GM12865 (cell line): ENCODE results near the gene SPATA2.
A peak's percentile ranks its signal among the peaks of the same experiment; 100 is the strongest.

Experiments
- DNase-seq: peaks from one replicate; pipeline ENCODE4 v3.0.0; 2010; ENCODE audit warnings: low read depth
- H3K4me3 ChIP-seq: 2 replicates; pipeline ENCODE4 v1.5.1; 2011; ENCODE audit warnings: mild to moderate bottlenecking, low read depth, low read length, control low read depth
- TF ChIP-seq, protein P1 (sequence below): IDR thresholded peaks from 2 replicates; pipeline ENCODE4 v1.5.1; 2011; ENCODE audit warnings: low read length, control low read depth, low read depth, inconsistent platforms; ENCODE audit not compliant: insufficient read depth; ENCODE audit errors: missing control alignments

SPATA2 gene

DNA sequence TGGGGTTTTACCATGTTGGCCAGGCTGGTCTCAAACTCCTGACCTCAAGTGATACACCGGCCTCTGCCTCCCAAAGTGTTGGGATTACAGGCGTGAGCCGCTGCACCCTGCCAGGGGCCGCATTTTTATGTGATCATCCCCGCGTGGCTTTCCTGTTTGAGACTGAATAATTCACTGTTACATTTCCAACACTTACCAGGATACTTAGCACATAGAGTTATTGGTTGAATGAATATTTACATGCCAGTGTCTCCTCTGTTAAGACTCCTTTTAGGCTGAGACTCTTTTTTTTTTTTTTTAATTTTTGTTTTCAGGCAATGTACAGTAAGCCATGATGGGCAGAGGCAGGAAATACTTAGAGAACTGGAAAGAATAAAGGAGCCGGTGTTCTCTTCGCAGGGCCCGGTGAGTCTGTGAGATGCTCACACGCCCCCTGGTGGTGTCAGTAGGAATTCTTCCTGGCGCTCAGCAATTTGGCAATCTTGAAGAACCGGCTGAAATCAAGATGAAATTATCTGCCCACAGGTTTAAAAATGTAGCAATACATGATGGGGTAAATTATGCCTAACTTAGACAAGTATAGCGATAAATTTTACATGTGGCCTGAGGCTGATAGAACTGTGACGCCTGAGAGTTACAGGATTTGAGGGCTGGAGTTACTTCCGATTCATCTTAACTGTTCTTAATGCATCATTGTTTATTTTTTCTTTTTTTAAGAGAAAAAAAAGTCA, 13.2 kb upstream of the SPATA2 start:
- H3K4me3 ChIP-seq, result no peak overlapping the region
- DNase-seq, result peak; percentile 88
- TF ChIP-seq, protein P1, sequence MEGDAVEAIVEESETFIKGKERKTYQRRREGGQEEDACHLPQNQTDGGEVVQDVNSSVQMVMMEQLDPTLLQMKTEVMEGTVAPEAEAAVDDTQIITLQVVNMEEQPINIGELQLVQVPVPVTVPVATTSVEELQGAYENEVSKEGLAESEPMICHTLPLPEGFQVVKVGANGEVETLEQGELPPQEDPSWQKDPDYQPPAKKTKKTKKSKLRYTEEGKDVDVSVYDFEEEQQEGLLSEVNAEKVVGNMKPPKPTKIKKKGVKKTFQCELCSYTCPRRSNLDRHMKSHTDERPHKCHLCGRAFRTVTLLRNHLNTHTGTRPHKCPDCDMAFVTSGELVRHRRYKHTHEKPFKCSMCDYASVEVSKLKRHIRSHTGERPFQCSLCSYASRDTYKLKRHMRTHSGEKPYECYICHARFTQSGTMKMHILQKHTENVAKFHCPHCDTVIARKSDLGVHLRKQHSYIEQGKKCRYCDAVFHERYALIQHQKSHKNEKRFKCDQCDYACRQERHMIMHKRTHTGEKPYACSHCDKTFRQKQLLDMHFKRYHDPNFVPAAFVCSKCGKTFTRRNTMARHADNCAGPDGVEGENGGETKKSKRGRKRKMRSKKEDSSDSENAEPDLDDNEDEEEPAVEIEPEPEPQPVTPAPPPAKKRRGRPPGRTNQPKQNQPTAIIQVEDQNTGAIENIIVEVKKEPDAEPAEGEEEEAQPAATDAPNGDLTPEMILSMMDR, result peak; percentile 85

- no peak overlapping the region for H3K4me3 ChIP-seq
- TF ChIP-seq, protein P1, result no peak
- no peak for DNase-seq
These were observed 10.6 kb upstream of the SPATA2 start for GRCh38 chr20:49925901-49926454.

- H3K4me3 ChIP-seq, result no peak overlapping the region
- TF ChIP-seq, protein P1, result no peak
- DNase-seq, result no peak
These were observed 8.9 kb upstream of the SPATA2 start for GRCh38 chr20:49924247-49924646.

DNA sequence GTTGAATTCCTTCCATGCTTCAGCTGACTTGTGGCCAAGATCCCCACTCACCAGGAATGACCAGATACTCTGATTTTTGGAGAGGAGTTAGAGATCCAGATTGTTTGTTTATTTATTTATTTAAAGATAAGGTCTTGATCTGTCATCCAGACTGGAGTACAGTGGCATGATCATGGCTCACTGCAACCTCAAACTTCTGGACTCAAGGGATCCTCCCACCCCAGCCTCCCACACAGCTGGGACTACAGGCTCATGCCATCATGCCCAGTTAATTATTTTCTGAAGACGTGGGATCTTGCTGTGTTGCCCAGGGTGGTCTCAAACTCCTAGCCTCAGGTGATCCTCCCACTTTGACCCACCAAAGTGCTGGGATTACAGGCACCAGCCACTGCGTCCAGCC, 4.1 kb upstream of the SPATA2 start:
- TF ChIP-seq, protein P1, result no peak
- no peak for DNase-seq
- H3K4me3 ChIP-seq, result no peak overlapping the region

DNA sequence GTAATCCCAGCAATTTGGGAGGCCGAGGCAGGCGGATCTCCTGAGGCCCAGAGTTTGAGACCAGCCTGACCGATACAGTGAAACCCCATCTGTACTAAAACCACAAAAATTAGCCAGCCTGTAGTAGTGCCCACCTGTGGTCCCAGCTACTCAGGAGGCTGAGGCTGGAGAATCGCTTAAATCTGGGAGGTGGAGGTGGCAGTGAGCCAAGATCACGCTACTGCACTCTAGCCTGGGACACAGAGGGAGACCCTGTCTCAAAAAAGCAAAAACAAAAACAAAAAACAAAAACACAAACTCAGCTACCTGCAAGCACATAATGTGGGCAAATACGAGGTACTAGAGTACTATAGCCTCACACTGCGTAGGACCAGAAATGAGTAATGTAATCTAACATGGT, 3.7 kb upstream of the SPATA2 start:
- TF ChIP-seq, protein P1, result no peak
- DNase-seq, result no peak
- H3K4me3 ChIP-seq, result no peak overlapping the region

- TF ChIP-seq, protein P1, result no peak
- no peak overlapping the region for H3K4me3 ChIP-seq
- no peak for DNase-seq
These were observed 3.1 kb upstream of the SPATA2 start for GRCh38 chr20:49918446-49918845.
